Parathyroid adenoma (tissue), 2 donors: ENCODE measurements around the gene STAT5A.
A peak's percentile ranks its signal among the peaks of the same experiment; 100 is the strongest.

Experiments used
- H2AFZ ChIP-seq: fragments of 300-600 bp; sonication (generic); one replicate; pipeline ENCODE4 v1.7.0; 2017; ENCODE audit warnings: antibody characterized with exemption, mild to moderate bottlenecking
- H3K27ac ChIP-seq: fragments of 300-600 bp; sonication (generic); one replicate; pipeline ENCODE4 v1.7.0; 2017
- H3K27me3 ChIP-seq: fragments of 300-600 bp; sonication (generic); one replicate; pipeline ENCODE4 v1.7.0; 2017; ENCODE audit warnings: low read length; ENCODE audit not compliant: control insufficient read depth, insufficient read depth
- H3K36me3 ChIP-seq: fragments of 300-600 bp; sonication (generic); one replicate; pipeline ENCODE4 v1.7.0; 2017; ENCODE audit warnings: low read length; ENCODE audit not compliant: control insufficient read depth, insufficient read depth
- H3K4me1 ChIP-seq: fragments of 300-600 bp; sonication (generic); one replicate; pipeline ENCODE4 v1.7.0; 2017; ENCODE audit warnings: control low read depth
- H3K4me2 ChIP-seq: fragments of 300-600 bp; sonication (generic); one replicate; pipeline ENCODE4 v1.7.0; 2017; ENCODE audit warnings: low read length
- H3K4me3 ChIP-seq: fragments of 300-600 bp; sonication (generic); one replicate; pipeline ENCODE4 v1.7.0; 2017; ENCODE audit warnings: low read depth, low read length
- H3K79me2 ChIP-seq: fragments of 300-600 bp; sonication (generic); one replicate; pipeline ENCODE4 v1.7.0; 2017; ENCODE audit warnings: control low read depth
- H3K9ac ChIP-seq: fragments of 300-600 bp; sonication (generic); one replicate; pipeline ENCODE4 v1.7.0; 2017; ENCODE audit warnings: mild to moderate bottlenecking
- H3K9me3 ChIP-seq: fragments of 300-600 bp; sonication (generic); one replicate; pipeline ENCODE4 v1.7.0; 2017; ENCODE audit warnings: low read length; ENCODE audit not compliant: control insufficient read depth
- TF ChIP-seq, protein P1 (sequence below): fragments of 300-600 bp; sonication (generic); IDR thresholded peaks from one replicate; pipeline ENCODE4 v1.7.0; 2017; ENCODE audit warnings: antibody characterized with exemption, mild to moderate bottlenecking
- donor health status: primary hyperparathyroidism.

STAT5A gene

DNA sequence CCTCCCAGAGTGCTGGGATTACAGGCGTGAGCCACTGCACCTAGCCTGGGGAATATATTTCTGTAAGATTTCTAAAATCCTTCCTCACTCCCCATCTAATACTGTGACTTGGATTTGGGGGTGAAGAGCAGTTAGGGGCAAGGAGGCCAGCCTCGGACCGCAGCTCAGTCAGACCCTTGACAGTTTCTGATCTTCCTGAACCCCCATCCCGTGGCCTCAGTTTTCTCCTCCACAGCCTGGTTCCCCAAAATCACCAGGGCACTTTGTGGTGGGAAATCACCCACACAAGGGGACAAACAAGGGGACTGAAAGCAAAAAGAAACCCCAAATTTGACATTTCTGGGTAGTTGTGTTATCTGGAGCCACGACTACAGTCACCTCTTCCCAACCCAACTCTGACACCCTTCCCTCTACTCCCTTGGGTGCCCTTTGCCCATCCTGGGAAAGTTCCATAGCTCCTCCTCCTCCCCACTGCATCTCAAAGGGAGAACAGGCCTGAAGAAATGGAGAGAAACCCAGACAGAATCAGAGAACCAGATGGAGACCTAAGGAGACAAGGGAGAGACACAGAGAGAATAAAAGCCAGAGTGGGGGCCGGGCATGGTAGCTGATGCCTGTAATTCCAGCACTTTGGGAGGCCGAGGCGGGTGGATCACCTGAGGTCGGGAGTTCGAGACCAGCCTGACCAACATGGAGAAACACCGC is 2.8 kb upstream of the STAT5A start:
- H3K27ac ChIP-seq, result no peak overlapping the region

DNA sequence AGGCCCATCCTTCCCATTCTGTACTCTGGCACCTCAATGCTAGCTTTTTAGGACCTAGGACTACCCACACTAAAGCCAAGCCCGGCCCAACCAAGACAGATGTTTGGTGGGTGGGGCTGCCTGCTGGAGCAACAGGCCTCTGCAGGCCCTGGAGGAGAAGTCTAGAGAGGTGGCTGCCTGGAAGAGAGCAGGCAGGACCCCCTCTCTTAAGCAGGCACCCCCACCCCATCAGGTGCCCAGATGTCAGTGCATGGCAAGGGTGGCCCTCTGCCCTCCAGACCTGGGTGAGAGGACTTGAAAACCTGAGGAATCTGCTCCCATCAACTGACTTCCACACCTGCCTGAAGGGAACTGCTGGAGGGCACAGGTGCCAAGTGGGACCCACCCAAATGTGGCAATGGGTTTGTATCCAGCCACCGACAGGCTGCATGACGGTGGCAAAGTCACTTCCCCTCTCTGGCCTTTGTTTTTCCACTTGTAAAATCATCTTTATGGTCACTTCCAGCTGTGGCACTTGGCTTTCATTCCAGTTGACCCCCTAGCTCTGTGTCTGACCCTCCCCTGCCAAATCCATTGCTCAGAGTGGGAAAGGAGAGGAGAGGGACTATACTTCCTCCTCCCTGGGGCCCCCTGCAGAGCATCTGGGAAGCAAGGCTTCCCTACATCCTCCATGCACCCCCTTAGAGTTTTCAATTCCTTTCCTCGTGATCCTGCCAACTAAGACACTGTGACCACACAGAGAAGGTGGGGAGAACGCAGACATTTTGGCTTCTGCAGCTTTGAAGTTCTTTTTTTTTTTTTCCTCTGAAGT is 1.7 kb upstream of the STAT5A start:
- no peak overlapping the region for H3K4me2 ChIP-seq
- H3K4me3 ChIP-seq, result no peak overlapping the region
- H3K4me1 ChIP-seq, result peaks cover 4% of the 10 kb centered on the region
- peak overlapping the region; percentile 66 for H2AFZ ChIP-seq
- no peaks in the 10 kb centered on the region for H3K36me3 ChIP-seq
- H3K79me2 ChIP-seq, result no peaks in the 10 kb centered on the region
- no peaks in the 10 kb centered on the region for H3K27me3 ChIP-seq
- TF ChIP-seq, protein P1, sequence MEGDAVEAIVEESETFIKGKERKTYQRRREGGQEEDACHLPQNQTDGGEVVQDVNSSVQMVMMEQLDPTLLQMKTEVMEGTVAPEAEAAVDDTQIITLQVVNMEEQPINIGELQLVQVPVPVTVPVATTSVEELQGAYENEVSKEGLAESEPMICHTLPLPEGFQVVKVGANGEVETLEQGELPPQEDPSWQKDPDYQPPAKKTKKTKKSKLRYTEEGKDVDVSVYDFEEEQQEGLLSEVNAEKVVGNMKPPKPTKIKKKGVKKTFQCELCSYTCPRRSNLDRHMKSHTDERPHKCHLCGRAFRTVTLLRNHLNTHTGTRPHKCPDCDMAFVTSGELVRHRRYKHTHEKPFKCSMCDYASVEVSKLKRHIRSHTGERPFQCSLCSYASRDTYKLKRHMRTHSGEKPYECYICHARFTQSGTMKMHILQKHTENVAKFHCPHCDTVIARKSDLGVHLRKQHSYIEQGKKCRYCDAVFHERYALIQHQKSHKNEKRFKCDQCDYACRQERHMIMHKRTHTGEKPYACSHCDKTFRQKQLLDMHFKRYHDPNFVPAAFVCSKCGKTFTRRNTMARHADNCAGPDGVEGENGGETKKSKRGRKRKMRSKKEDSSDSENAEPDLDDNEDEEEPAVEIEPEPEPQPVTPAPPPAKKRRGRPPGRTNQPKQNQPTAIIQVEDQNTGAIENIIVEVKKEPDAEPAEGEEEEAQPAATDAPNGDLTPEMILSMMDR, result no peak
- no peak overlapping the region for H3K9ac ChIP-seq
- H3K9me3 ChIP-seq, result no peaks in the 10 kb centered on the region
- H3K27ac ChIP-seq, result peak overlapping the region; percentile 41

More for the DNA sequence above, 2.8 kb upstream of the STAT5A start:
- H3K4me3 ChIP-seq, result no peak overlapping the region
- no peaks in the 10 kb centered on the region for H3K79me2 ChIP-seq
- H3K9me3 ChIP-seq, result no peaks in the 10 kb centered on the region
- peaks cover 4% of the 10 kb centered on the region for H3K4me1 ChIP-seq
- no peak overlapping the region for H2AFZ ChIP-seq
- TF ChIP-seq, protein P1, result no peak
- H3K9ac ChIP-seq, result no peak overlapping the region
- no peaks in the 10 kb centered on the region for H3K27me3 ChIP-seq
- H3K36me3 ChIP-seq, result no peaks in the 10 kb centered on the region
- no peak overlapping the region for H3K4me2 ChIP-seq

DNA sequence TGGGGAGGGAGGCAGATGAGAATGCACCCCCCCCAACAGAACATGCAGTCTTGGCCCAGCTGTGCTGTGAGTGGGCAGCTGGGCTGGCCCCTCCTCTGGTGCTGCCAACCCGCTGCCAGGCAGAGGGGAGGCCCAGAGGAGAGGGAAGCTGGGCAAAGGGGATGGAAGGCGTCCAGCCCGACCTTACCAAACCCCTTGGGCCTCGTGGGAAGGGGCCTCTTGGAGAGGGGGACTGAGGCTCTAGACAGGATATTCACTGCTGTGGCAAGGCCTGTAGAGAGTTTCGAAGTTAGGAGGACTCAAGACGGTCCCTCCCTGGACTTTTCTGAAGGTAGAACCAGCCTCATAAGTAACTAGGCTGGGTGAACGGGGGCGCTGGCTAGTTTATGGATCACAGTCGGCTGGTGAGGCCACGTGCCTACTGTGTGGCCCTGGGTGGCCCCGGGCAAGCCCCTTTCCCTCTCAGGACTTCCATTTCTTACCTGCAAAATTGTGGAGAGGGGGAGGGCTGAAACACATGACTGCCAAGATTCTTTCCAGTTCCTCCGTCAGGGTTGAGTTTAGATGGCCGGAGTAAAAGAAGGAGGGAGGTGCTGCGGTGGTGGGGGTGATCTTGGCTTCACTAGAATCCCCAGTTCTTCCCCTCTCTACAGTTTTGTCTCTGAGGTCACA is 857 bp upstream of the STAT5A start:
- H3K27ac ChIP-seq, result peak overlapping the region; percentile 41
- no peaks in the 10 kb centered on the region for H3K9me3 ChIP-seq
- H2AFZ ChIP-seq, result peak overlapping the region; percentile 66
- peak overlapping the region; percentile 77 for H3K4me2 ChIP-seq
- peaks cover 4% of the 10 kb centered on the region for H3K4me1 ChIP-seq
- TF ChIP-seq, protein P1, result no peak
- no peak overlapping the region for H3K9ac ChIP-seq
- peak overlapping the region; percentile 56 for H3K4me3 ChIP-seq
- no peaks in the 10 kb centered on the region for H3K79me2 ChIP-seq
- H3K27me3 ChIP-seq, result no peaks in the 10 kb centered on the region
- no peaks in the 10 kb centered on the region for H3K36me3 ChIP-seq

DNA sequence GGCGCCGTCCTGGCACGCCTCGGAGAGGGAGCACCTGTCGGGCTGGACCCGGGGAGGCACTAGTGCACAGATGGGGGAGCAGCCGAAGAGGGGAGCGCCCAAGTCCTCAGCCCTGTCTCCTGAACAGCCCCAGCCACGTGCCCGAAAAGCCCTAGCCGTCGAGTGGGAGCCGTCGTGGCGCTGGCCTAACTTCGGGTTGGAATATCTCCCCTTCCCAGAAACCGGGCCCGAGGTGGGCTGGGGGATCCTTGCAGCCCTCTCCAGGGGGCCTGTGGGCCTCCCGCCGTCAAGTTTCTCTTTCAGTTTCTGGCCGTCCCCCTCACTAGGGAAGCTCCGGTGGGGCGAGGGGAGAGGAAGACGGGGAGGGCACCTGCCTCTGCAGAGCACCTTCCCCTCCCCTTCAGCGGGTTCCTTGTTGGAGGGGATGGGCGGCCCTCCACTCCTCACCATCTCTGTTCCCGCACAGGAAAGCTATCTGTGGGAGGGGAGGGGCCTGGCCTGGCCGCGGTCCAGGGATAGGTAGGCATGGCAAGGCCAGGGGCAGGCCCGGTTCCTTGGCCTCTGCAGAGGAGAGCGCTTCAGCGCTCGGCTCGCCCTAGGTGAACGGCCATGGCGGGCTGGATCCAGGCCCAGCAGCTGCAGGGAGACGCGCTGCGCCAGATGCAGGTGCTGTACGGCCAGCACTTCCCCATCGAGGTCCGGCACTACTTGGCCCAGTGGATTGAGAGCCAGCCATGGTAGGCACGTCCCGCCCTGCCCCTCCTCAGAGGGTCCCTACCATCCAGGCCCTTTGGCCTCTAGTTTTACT is 709 bp downstream of the STAT5A start:
- TF ChIP-seq, protein P1, result no peak
- Histone ChIP-seq H3K9ac (no peak overlapping the region), H3K27me3 (no peaks in the 10 kb centered on the region), H2AFZ (peak overlapping the region; percentile 66), H3K27ac (peak overlapping the region; percentile 16), H3K79me2 (no peaks in the 10 kb centered on the region), H3K36me3 (no peaks in the 10 kb centered on the region), H3K9me3 (no peaks in the 10 kb centered on the region), H3K4me3 (peak overlapping the region; percentile 2), H3K4me2 (peak overlapping the region; percentile 77), H3K4me1 (peaks cover 4% of the 10 kb centered on the region)
